Measurements from ENCODE around the gene RBKS.

RBKS gene

GRCh38 chr2:27906074-27906473 lies 15.9 kb upstream of the RBKS start:
- no CpG with 5 or more reads among the region's 1 CpG for WGBS (ENCODE audit: insufficient coverage, insufficient read length)
- Histone ChIP-seq H3K4me3 (ENCODE audit: low read length) (no peak overlapping the region), H3K36me3 (ENCODE audit: control insufficient read depth, insufficient read depth, low read length) (no peaks in the 10 kb centered on the region), H3K27ac (ENCODE audit: low read length) (no peak overlapping the region), H3K27me3 (ENCODE audit: control insufficient read depth, insufficient read depth, low read length) (no peaks in the 10 kb centered on the region), H3K4me1 (ENCODE audit: control insufficient read depth, insufficient read depth, low read length) (no peaks in the 10 kb centered on the region), H3K9me3 (ENCODE audit: control insufficient read depth, insufficient read depth, low read length) (no peaks in the 10 kb centered on the region)
- DNase-seq (ENCODE audit: low read depth, low spot score): no peak

GRCh38 chr2:27904405-27904665 lies 14.1 kb upstream of the RBKS start:
- Histone ChIP-seq H3K36me3 (ENCODE audit: control insufficient read depth, insufficient read depth, low read length) (no peaks in the 10 kb centered on the region), H3K9me3 (ENCODE audit: control insufficient read depth, insufficient read depth, low read length) (no peaks in the 10 kb centered on the region), H3K4me1 (ENCODE audit: control insufficient read depth, insufficient read depth, low read length) (no peaks in the 10 kb centered on the region), H3K27me3 (ENCODE audit: control insufficient read depth, insufficient read depth, low read length) (no peaks in the 10 kb centered on the region), H3K27ac (ENCODE audit: low read length) (no peak overlapping the region), H3K4me3 (ENCODE audit: low read length) (no peak overlapping the region)
- no CpG with 5 or more reads among the region's 1 CpG for WGBS (ENCODE audit: insufficient coverage, insufficient read length)
- no peak for DNase-seq (ENCODE audit: low read depth, low spot score)

GRCh38 chr2:27903649-27904404 lies 13.6 kb upstream of the RBKS start:
- Histone ChIP-seq H3K9me3 (ENCODE audit: control insufficient read depth, insufficient read depth, low read length) (no peaks in the 10 kb centered on the region), H3K4me1 (ENCODE audit: control insufficient read depth, insufficient read depth, low read length) (no peaks in the 10 kb centered on the region), H3K27me3 (ENCODE audit: control insufficient read depth, insufficient read depth, low read length) (no peaks in the 10 kb centered on the region), H3K36me3 (ENCODE audit: control insufficient read depth, insufficient read depth, low read length) (no peaks in the 10 kb centered on the region), H3K4me3 (ENCODE audit: low read length) (no peak overlapping the region), H3K27ac (ENCODE audit: low read length) (no peak overlapping the region)
- no CpG with 5 or more reads among the region's 10 CpGs for WGBS (ENCODE audit: insufficient coverage, insufficient read length)
- DNase-seq (ENCODE audit: low read depth, low spot score): no peak

- no peak for DNase-seq (ENCODE audit: low read depth, low spot score)
- Histone ChIP-seq H3K4me3 (ENCODE audit: low read length) (no peak overlapping the region), H3K9me3 (ENCODE audit: control insufficient read depth, insufficient read depth, low read length) (no peaks in the 10 kb centered on the region), H3K36me3 (ENCODE audit: control insufficient read depth, insufficient read depth, low read length) (no peaks in the 10 kb centered on the region), H3K4me1 (ENCODE audit: control insufficient read depth, insufficient read depth, low read length) (no peaks in the 10 kb centered on the region), H3K27me3 (ENCODE audit: control insufficient read depth, insufficient read depth, low read length) (no peaks in the 10 kb centered on the region), H3K27ac (ENCODE audit: low read length) (no peak overlapping the region)
- WGBS (ENCODE audit: insufficient coverage, insufficient read length): no CpG with 5 or more reads among the region's 2 CpGs
These were observed 12.8 kb upstream of the RBKS start for GRCh38 chr2:27903018-27903417.

GRCh38 chr2:27902098-27902497 lies 11.9 kb upstream of the RBKS start:
- H3K4me1 ChIP-seq (ENCODE audit: control insufficient read depth, insufficient read depth, low read length): no peaks in the 10 kb centered on the region
- no peaks in the 10 kb centered on the region for H3K9me3 ChIP-seq (ENCODE audit: control insufficient read depth, insufficient read depth, low read length)
- no peak overlapping the region for H3K4me3 ChIP-seq (ENCODE audit: low read length)
- WGBS (ENCODE audit: insufficient coverage, insufficient read length): no CpG with 5 or more reads among the region's 1 CpG
- no peak overlapping the region for H3K27ac ChIP-seq (ENCODE audit: low read length)
- DNase-seq (ENCODE audit: low read depth, low spot score): no peak
- H3K27me3 ChIP-seq (ENCODE audit: control insufficient read depth, insufficient read depth, low read length): no peaks in the 10 kb centered on the region
- H3K36me3 ChIP-seq (ENCODE audit: control insufficient read depth, insufficient read depth, low read length): no peaks in the 10 kb centered on the region

GRCh38 chr2:27901234-27901633 lies 11.0 kb upstream of the RBKS start:
- no CpG with 5 or more reads among the region's 1 CpG for WGBS (ENCODE audit: insufficient coverage, insufficient read length)
- no peak overlapping the region for H3K27ac ChIP-seq (ENCODE audit: low read length)
- no peaks in the 10 kb centered on the region for H3K4me1 ChIP-seq (ENCODE audit: control insufficient read depth, insufficient read depth, low read length)
- H3K4me3 ChIP-seq (ENCODE audit: low read length): no peak overlapping the region
- H3K36me3 ChIP-seq (ENCODE audit: control insufficient read depth, insufficient read depth, low read length): no peaks in the 10 kb centered on the region
- DNase-seq (ENCODE audit: low read depth, low spot score): no peak
- no peaks in the 10 kb centered on the region for H3K9me3 ChIP-seq (ENCODE audit: control insufficient read depth, insufficient read depth, low read length)
- H3K27me3 ChIP-seq (ENCODE audit: control insufficient read depth, insufficient read depth, low read length): no peaks in the 10 kb centered on the region

GRCh38 chr2:27897717-27898116 lies 7.5 kb upstream of the RBKS start:
- Histone ChIP-seq H3K4me3 (ENCODE audit: low read length) (no peak overlapping the region), H3K27ac (ENCODE audit: low read length) (no peak overlapping the region), H3K36me3 (ENCODE audit: control insufficient read depth, insufficient read depth, low read length) (no peaks in the 10 kb centered on the region), H3K9me3 (ENCODE audit: control insufficient read depth, insufficient read depth, low read length) (no peaks in the 10 kb centered on the region), H3K4me1 (ENCODE audit: control insufficient read depth, insufficient read depth, low read length) (no peaks in the 10 kb centered on the region), H3K27me3 (ENCODE audit: control insufficient read depth, insufficient read depth, low read length) (no peaks in the 10 kb centered on the region)
- no peak for DNase-seq (ENCODE audit: low read depth, low spot score)

GRCh38 chr2:27893006-27893405 lies 2.8 kb upstream of the RBKS start:
- Histone ChIP-seq H3K36me3 (ENCODE audit: control insufficient read depth, insufficient read depth, low read length) (no peaks in the 10 kb centered on the region), H3K27ac (ENCODE audit: low read length) (no peak overlapping the region), H3K4me1 (ENCODE audit: control insufficient read depth, insufficient read depth, low read length) (no peaks in the 10 kb centered on the region), H3K27me3 (ENCODE audit: control insufficient read depth, insufficient read depth, low read length) (no peaks in the 10 kb centered on the region), H3K4me3 (ENCODE audit: low read length) (no peak overlapping the region), H3K9me3 (ENCODE audit: control insufficient read depth, insufficient read depth, low read length) (no peaks in the 10 kb centered on the region)
- no CpG with 5 or more reads among the region's 3 CpGs for WGBS (ENCODE audit: insufficient coverage, insufficient read length)
- no peak for DNase-seq (ENCODE audit: low read depth, low spot score)

- Histone ChIP-seq H3K27me3 (ENCODE audit: control insufficient read depth, insufficient read depth, low read length) (no peaks in the 10 kb centered on the region), H3K4me1 (ENCODE audit: control insufficient read depth, insufficient read depth, low read length) (no peaks in the 10 kb centered on the region), H3K9me3 (ENCODE audit: control insufficient read depth, insufficient read depth, low read length) (no peaks in the 10 kb centered on the region), H3K27ac (ENCODE audit: low read length) (no peak overlapping the region), H3K36me3 (ENCODE audit: control insufficient read depth, insufficient read depth, low read length) (no peaks in the 10 kb centered on the region), H3K4me3 (ENCODE audit: low read length) (no peak overlapping the region)
- DNase-seq (ENCODE audit: low read depth, low spot score): no peak
- WGBS (ENCODE audit: insufficient coverage, insufficient read length): no CpG with 5 or more reads among the region's 5 CpGs
These were observed 1.5 kb upstream of the RBKS start for GRCh38 chr2:27891673-27892105.

GRCh38 chr2:27890924-27891672 lies 911 bp upstream of the RBKS start:
- Histone ChIP-seq H3K9me3 (ENCODE audit: control insufficient read depth, insufficient read depth, low read length) (no peaks in the 10 kb centered on the region), H3K36me3 (ENCODE audit: control insufficient read depth, insufficient read depth, low read length) (no peaks in the 10 kb centered on the region), H3K4me3 (ENCODE audit: low read length) (peak overlapping the region; percentile 66; the same call in 1 of the 2 replicates), H3K27me3 (ENCODE audit: control insufficient read depth, insufficient read depth, low read length) (no peaks in the 10 kb centered on the region), H3K27ac (ENCODE audit: low read length) (no peak overlapping the region), H3K4me1 (ENCODE audit: control insufficient read depth, insufficient read depth, low read length) (no peaks in the 10 kb centered on the region)
- peak; percentile 29 for DNase-seq (ENCODE audit: low read depth, low spot score)
- WGBS (ENCODE audit: insufficient coverage, insufficient read length): no CpG with 5 or more reads among the region's 24 CpGs

- no peak overlapping the region for H3K27ac ChIP-seq (ENCODE audit: low read length)
- H3K4me3 ChIP-seq (ENCODE audit: low read length): peak overlapping the region; percentile 66; the same call in 1 of the 2 replicates
- H3K36me3 ChIP-seq (ENCODE audit: control insufficient read depth, insufficient read depth, low read length): no peaks in the 10 kb centered on the region
- no CpG with 5 or more reads among the region's 10 CpGs for WGBS (ENCODE audit: insufficient coverage, insufficient read length)
- no peaks in the 10 kb centered on the region for H3K27me3 ChIP-seq (ENCODE audit: control insufficient read depth, insufficient read depth, low read length)
- H3K9me3 ChIP-seq (ENCODE audit: control insufficient read depth, insufficient read depth, low read length): no peaks in the 10 kb centered on the region
- H3K4me1 ChIP-seq (ENCODE audit: control insufficient read depth, insufficient read depth, low read length): no peaks in the 10 kb centered on the region
- no peak for DNase-seq (ENCODE audit: low read depth, low spot score)
These were observed 427 bp downstream of the RBKS start for GRCh38 chr2:27889774-27890145.

Data from iPS DF 6.9 (cell line).